Measurements from ENCODE around the gene PLA2G4E. TPM values are rescaled to one million over a fixed set of nuclear protein-coding genes. Genes with fewer than 3 reads are reported as not detected.

PLA2G4E gene
- total RNA-seq, 1 donor from 2014 or later: not detected

DNA sequence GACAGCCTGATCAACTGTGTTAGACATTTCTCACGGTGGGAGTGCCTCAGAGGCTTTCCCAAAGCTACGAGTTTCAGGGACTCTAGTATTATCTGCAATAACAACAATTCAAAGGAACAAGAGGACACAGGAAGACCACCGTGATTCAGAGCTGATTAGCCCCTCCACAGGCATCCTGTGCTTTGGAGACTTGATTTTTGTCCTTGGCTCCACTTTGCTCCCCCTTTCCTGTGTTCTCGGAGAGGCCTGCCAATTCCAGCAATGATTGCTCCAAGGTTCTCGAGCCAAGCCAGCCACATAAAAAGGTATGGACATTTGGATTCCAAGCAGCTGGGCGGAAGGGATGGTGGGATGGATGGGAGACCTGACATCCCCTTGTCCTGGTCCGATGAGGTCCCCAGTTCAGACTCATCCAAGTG is 62.8 kb downstream of the PLA2G4E start:
- Histone ChIP-seq H3K27me3 (ENCODE audit: low read depth) (no peaks in the 10 kb centered on the region), H3K36me3 (peaks cover 8% of the 10 kb centered on the region), H3K27ac (replicated peaks) (peak overlapping the region; percentile 87), H3K4me3 (peak overlapping the region; percentile 21), H3K4me1 (peaks cover 88% of the 10 kb centered on the region), H3K9me3 (replicated peaks) (no peaks in the 10 kb centered on the region)
- no peak for DNase-seq
- TF ChIP-seq, protein P1, sequence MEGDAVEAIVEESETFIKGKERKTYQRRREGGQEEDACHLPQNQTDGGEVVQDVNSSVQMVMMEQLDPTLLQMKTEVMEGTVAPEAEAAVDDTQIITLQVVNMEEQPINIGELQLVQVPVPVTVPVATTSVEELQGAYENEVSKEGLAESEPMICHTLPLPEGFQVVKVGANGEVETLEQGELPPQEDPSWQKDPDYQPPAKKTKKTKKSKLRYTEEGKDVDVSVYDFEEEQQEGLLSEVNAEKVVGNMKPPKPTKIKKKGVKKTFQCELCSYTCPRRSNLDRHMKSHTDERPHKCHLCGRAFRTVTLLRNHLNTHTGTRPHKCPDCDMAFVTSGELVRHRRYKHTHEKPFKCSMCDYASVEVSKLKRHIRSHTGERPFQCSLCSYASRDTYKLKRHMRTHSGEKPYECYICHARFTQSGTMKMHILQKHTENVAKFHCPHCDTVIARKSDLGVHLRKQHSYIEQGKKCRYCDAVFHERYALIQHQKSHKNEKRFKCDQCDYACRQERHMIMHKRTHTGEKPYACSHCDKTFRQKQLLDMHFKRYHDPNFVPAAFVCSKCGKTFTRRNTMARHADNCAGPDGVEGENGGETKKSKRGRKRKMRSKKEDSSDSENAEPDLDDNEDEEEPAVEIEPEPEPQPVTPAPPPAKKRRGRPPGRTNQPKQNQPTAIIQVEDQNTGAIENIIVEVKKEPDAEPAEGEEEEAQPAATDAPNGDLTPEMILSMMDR (IDR thresholded peaks at IDR 0.05; ENCODE audit: borderline replicate concordance): no peak
- intact Hi-C loops (cut with micrococcal nuclease): no loop called here

GRCh38 chr15:41957021-41957897 is 63.6 kb downstream of the PLA2G4E start:
- peaks cover 16% of the 10 kb centered on the region for H3K36me3 ChIP-seq
- H3K4me3 ChIP-seq: peak overlapping the region; percentile 21
- TF ChIP-seq, protein P1 (IDR thresholded peaks at IDR 0.05; ENCODE audit: borderline replicate concordance): no peak
- H3K27me3 ChIP-seq (ENCODE audit: low read depth): no peaks in the 10 kb centered on the region
- no peaks in the 10 kb centered on the region for H3K9me3 ChIP-seq (replicated peaks)
- no peak for DNase-seq
- H3K4me1 ChIP-seq: peaks cover 86% of the 10 kb centered on the region
- H3K27ac ChIP-seq (replicated peaks): peak overlapping the region; percentile 87
- intact Hi-C loops (cut with micrococcal nuclease): no loop called here

DNA sequence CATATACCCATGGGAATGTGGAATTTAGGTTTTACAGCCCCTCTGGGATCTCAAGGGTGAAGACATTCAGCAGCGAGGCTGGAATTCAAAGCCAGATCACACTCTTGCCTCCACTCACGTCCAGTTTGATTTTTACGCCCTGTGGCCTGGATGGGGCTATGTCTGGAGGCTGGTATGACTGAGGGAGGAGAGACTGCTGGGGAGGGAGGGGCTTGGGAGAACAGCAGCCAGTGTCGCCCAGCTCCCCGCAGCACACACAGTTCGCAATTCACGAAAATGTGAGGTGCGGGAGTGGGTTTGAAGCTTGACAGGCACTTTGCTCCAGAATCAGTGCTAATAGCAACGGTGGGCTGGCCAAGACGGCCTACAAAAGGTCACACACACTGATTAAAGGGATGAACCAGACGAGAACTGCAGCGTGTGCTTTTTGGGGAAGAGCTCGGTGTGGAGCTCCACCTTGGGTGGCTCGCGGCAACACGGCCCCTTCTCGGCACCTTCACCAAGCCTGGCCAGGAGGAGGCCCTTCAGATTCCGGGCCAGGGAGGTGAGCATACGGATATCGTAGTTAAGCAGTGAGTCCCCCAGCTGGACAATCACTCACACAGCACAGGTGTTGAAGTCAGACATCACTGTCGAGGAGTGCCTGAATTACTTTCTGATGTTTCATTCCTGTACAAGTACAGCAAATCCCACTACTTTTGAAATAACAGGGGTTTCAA is 64.9 kb downstream of the PLA2G4E start:
- no peaks in the 10 kb centered on the region for H3K9me3 ChIP-seq (replicated peaks)
- peak overlapping the region; percentile 87 for H3K27ac ChIP-seq (replicated peaks)
- DNase-seq: no peak
- no peaks in the 10 kb centered on the region for H3K27me3 ChIP-seq (ENCODE audit: low read depth)
- intact Hi-C loops (cut with micrococcal nuclease): no loop called here
- TF ChIP-seq, protein P1 (IDR thresholded peaks at IDR 0.05; ENCODE audit: borderline replicate concordance): peak; percentile 28
- H3K4me1 ChIP-seq: peaks cover 87% of the 10 kb centered on the region
- peak overlapping the region; percentile 26 for H3K4me3 ChIP-seq
- peaks cover 21% of the 10 kb centered on the region for H3K36me3 ChIP-seq

DNA sequence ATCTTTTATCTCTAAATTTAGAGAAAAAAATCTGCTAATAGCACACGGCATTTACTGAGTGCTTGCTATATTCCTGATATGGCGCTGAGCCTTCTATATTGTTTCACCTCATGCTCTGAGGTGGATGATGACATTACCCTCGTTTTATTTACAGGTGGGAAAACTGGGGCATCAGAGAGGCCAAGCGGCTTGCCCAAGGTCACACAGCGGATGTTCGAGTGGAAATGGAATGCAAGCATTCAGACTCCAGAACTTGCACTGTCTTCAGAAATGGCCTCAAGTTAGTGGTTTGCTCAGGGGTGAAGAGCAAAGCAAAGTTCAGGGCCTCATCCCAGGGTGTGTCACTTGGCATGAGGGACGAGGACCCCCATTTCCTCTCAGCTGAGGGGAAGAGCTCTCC is 65.7 kb downstream of the PLA2G4E start:
- Histone ChIP-seq H3K4me1 (peaks cover 87% of the 10 kb centered on the region), H3K27me3 (ENCODE audit: low read depth) (no peaks in the 10 kb centered on the region), H3K9me3 (replicated peaks) (no peaks in the 10 kb centered on the region), H3K36me3 (peaks cover 21% of the 10 kb centered on the region), H3K4me3 (no peak overlapping the region), H3K27ac (replicated peaks) (peak overlapping the region; percentile 87)
- DNase-seq: no peak
- TF ChIP-seq, protein P1 (IDR thresholded peaks at IDR 0.05; ENCODE audit: borderline replicate concordance): no peak
- intact Hi-C loops (cut with micrococcal nuclease): no loop called here

GRCh38 chr15:41954036-41954435 is 66.8 kb downstream of the PLA2G4E start:
- peak overlapping the region; percentile 87 for H3K27ac ChIP-seq (replicated peaks)
- TF ChIP-seq, protein P1 (IDR thresholded peaks at IDR 0.05; ENCODE audit: borderline replicate concordance): no peak
- intact Hi-C loops (cut with micrococcal nuclease): no loop called here
- H3K4me3 ChIP-seq: no peak overlapping the region
- H3K36me3 ChIP-seq: peaks cover 21% of the 10 kb centered on the region
- peaks cover 89% of the 10 kb centered on the region for H3K4me1 ChIP-seq
- no peaks in the 10 kb centered on the region for H3K9me3 ChIP-seq (replicated peaks)
- DNase-seq: no peak
- no peaks in the 10 kb centered on the region for H3K27me3 ChIP-seq (ENCODE audit: low read depth)
